IPS DF 6.9 (cell line): ENCODE results near the gene CPAMD8.

Source experiments
- DNase-seq: peaks from one replicate; pipeline ENCODE4 v3.0.0-alpha.2; 2013; ENCODE audit warnings: low read depth, low spot score
- H3K27ac ChIP-seq: one replicate; pipeline ENCODE4 v1.5.1; 2013; ENCODE audit warnings: low read length, control low read depth
- H3K27me3 ChIP-seq: 2 replicates; pipeline ENCODE4 v1.6.1; 2013; ENCODE audit warnings: mild to moderate bottlenecking, low read length; ENCODE audit not compliant: control insufficient read depth, insufficient read depth
- H3K36me3 ChIP-seq: 2 replicates; pipeline ENCODE4 v1.6.1; 2013; ENCODE audit warnings: low read length; ENCODE audit not compliant: control insufficient read depth, insufficient read depth
- H3K4me1 ChIP-seq: 2 replicates; pipeline ENCODE4 v1.6.1; 2013; ENCODE audit warnings: low read length; ENCODE audit not compliant: control insufficient read depth, insufficient read depth
- H3K4me3 ChIP-seq: 2 replicates; pipeline ENCODE4 v1.5.1; 2013; ENCODE audit warnings: mild to moderate bottlenecking, low read length
- H3K9me3 ChIP-seq: 2 replicates; pipeline ENCODE4 v1.6.1; 2013; ENCODE audit warnings: low read length, inconsistent platforms; ENCODE audit not compliant: control insufficient read depth, insufficient read depth
- WGBS: extraction: QIAGEN DNeasy Blood & Tissue Kit; methylation state at CpG from one replicate; pipeline ENCODE4 v1.1.7; 2013; ENCODE audit warnings: mixed read lengths, missing lambda C conversion rate; ENCODE audit not compliant: insufficient read length, insufficient coverage; 5-methylcytosine and 5-hydroxymethylcytosine counted together

The CPAMD8 gene

DNA sequence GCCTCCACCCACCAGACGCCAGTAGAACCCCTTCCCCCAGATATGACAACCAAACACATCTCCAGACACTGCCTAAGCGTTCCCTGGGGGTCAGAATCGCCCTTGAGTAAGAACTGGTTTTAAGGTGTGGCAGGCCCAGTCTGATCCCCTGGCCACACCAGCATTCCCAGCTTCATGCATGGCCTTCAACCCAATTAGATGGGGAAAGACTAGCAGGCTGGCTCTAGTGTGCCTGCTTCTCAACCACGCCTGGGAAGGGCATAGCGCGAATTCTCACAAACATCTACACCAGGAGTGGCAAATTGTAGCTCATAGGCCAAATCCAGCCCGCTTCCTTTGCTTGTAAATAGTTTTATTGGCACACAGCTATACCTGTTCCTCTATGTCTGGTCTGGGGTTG lies 35.1 kb upstream of the CPAMD8 start:
- no peak overlapping the region for H3K27ac ChIP-seq
- DNase-seq, result no peak
- no peak overlapping the region for H3K4me3 ChIP-seq
- peaks cover 6% of the 10 kb centered on the region for H3K9me3 ChIP-seq
- no peaks in the 10 kb centered on the region for H3K4me1 ChIP-seq
- no CpG with 5 or more reads among the region's 7 CpGs for WGBS
- peaks cover 22% of the 10 kb centered on the region for H3K36me3 ChIP-seq
- H3K27me3 ChIP-seq, result no peaks in the 10 kb centered on the region

DNA sequence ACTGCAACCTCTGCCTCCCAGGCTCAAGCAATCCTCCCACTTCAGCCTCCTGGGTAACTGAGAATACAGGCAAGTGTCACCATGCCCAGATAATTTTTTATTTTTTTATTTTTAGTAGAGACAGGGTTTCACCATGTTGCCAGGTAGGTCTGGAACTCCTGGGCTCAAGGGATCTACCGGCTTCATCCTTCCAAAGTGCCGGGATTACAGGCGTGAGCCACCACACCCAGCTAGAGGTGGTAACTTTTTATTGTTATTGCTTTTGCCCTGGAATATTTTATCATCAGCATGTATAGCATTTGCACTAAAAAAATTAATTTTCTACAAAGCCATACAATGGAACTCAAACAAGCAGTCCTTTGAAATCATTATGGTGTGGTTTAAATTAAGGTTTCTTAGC lies 34.6 kb upstream of the CPAMD8 start:
- WGBS, result no CpG with 5 or more reads among the region's 3 CpGs
- no peak for DNase-seq
- Histone ChIP-seq H3K4me1 (no peaks in the 10 kb centered on the region), H3K27me3 (no peaks in the 10 kb centered on the region), H3K27ac (no peak overlapping the region), H3K36me3 (peaks cover 22% of the 10 kb centered on the region), H3K4me3 (no peak overlapping the region), H3K9me3 (peaks cover 6% of the 10 kb centered on the region)

DNA sequence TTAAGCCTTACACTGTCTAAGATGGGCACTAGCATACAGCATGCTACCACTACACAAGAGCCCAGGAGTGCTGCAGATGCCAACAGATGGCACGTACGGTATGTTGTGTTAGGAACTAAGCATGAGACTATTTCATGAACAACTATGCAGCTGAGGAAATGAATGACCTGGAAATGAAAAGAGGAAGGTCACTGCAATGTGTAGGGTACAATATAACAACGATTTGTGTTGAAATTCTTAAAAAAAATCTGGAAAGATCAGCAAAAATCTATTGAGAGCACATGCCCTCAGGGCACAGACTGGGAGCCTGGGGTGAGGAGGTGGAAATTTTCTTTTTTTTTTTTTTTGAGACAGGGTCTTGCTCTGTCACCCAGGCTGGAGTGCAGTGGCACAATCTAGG lies 34.2 kb upstream of the CPAMD8 start:
- H3K27me3 ChIP-seq, result no peaks in the 10 kb centered on the region

GRCh38 chr19:17058236-17058635 lies 31.6 kb upstream of the CPAMD8 start:
- peaks cover 6% of the 10 kb centered on the region for H3K9me3 ChIP-seq
- H3K36me3 ChIP-seq, result peaks cover 28% of the 10 kb centered on the region
- no CpG with 5 or more reads among the region's 8 CpGs for WGBS
- H3K4me1 ChIP-seq, result no peaks in the 10 kb centered on the region
- no peaks in the 10 kb centered on the region for H3K27me3 ChIP-seq
- H3K27ac ChIP-seq, result no peak overlapping the region
- no peak for DNase-seq
- no peak overlapping the region for H3K4me3 ChIP-seq

More for the DNA sequence above, 34.2 kb upstream of the CPAMD8 start:
- peaks cover 25% of the 10 kb centered on the region for H3K36me3 ChIP-seq
- no peak for DNase-seq
- peaks cover 6% of the 10 kb centered on the region for H3K9me3 ChIP-seq
- no peak overlapping the region for H3K27ac ChIP-seq
- WGBS, result no CpG with 5 or more reads among the region's 3 CpGs
- H3K4me1 ChIP-seq, result no peaks in the 10 kb centered on the region
- no peak overlapping the region for H3K4me3 ChIP-seq

DNA sequence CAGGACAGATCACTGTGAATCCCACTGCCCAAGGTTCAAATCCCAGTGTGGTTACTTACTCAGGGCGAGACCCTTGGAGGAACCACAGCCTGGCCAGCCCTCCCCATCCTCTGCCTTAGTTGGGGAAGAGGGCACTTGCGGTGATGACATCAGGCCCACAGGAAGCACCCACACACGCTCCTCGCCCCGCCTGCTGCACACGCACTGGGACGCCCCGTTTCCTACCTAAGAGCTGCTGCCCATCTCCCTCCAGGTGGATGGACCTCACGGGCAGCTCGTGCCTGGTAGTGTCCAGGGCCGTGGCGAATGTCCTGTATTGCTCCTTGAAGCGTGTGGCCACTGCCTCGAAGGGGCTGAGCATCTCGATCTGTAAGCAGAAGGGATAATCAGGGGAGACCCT lies 29.0 kb upstream of the CPAMD8 start:
- H3K9me3 ChIP-seq, result peaks cover 6% of the 10 kb centered on the region

GRCh38 chr19:17054746-17055145 lies 28.1 kb upstream of the CPAMD8 start:
- no peak for DNase-seq
- peaks cover 5% of the 10 kb centered on the region for H3K9me3 ChIP-seq
- H3K27ac ChIP-seq, result no peak overlapping the region
- H3K27me3 ChIP-seq, result no peaks in the 10 kb centered on the region
- no peaks in the 10 kb centered on the region for H3K4me1 ChIP-seq
- WGBS, result no CpG with 5 or more reads among the region's 5 CpGs
- no peak overlapping the region for H3K4me3 ChIP-seq
- peaks cover 31% of the 10 kb centered on the region for H3K36me3 ChIP-seq

More for the DNA sequence above, 29.0 kb upstream of the CPAMD8 start:
- no peaks in the 10 kb centered on the region for H3K27me3 ChIP-seq
- no peak for DNase-seq
- H3K36me3 ChIP-seq, result peaks cover 33% of the 10 kb centered on the region
- no peak overlapping the region for H3K27ac ChIP-seq
- no CpG with 5 or more reads among the region's 15 CpGs for WGBS
- H3K4me3 ChIP-seq, result no peak overlapping the region
- H3K4me1 ChIP-seq, result no peaks in the 10 kb centered on the region

DNA sequence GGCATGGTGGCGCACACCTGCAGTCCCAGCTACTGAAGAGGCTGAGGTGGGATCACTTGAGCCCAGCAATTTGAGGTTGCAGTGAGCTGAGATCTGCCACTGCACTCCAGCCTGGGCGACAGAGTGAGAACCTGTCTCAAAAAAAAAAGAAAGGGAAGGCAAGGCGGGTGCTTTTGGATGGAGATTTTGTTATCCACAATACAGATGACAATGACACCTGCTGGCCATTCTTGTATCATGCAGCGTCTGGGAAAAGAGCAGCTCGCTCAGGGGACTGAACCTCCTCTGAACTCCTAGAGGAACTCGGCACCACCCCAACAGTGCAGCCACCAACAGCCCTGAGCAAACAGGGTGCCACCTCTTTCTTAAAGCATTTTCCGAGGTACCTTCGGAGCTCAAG lies 25.8 kb upstream of the CPAMD8 start:
- H3K36me3 ChIP-seq, result peaks cover 11% of the 10 kb centered on the region; the same call in 1 of the 2 replicates

GRCh38 chr19:17049711-17050280 lies 23.2 kb upstream of the CPAMD8 start:
- Histone ChIP-seq H3K27me3 (no peaks in the 10 kb centered on the region), H3K27ac (no peak overlapping the region), H3K9me3 (no peaks in the 10 kb centered on the region), H3K4me3 (no peak overlapping the region), H3K4me1 (no peaks in the 10 kb centered on the region), H3K36me3 (0 out of 2 replicates have a peak, but pooled peaks cover 5% of the 10 kb centered on the region)
- no CpG with 5 or more reads among the region's 18 CpGs for WGBS
- DNase-seq, result no peak

More for the DNA sequence above, 25.8 kb upstream of the CPAMD8 start:
- no peak overlapping the region for H3K4me3 ChIP-seq
- DNase-seq, result no peak
- H3K27ac ChIP-seq, result no peak overlapping the region
- H3K4me1 ChIP-seq, result no peaks in the 10 kb centered on the region
- no peaks in the 10 kb centered on the region for H3K27me3 ChIP-seq
- no CpG with 5 or more reads among the region's 8 CpGs for WGBS
- H3K9me3 ChIP-seq, result no peaks in the 10 kb centered on the region

- Histone ChIP-seq H3K27me3 (no peaks in the 10 kb centered on the region), H3K36me3 (0 out of 2 replicates have a peak, but pooled peaks cover 5% of the 10 kb centered on the region), H3K9me3 (no peaks in the 10 kb centered on the region)
Observed at GRCh38 chr19:17048885-17049453, 22.4 kb upstream of the CPAMD8 start.

GRCh38 chr19:17045907-17046502 lies 19.4 kb upstream of the CPAMD8 start:
- Histone ChIP-seq H3K36me3 (no peaks in the 10 kb centered on the region), H3K4me3 (no peak overlapping the region), H3K9me3 (no peaks in the 10 kb centered on the region), H3K27ac (no peak overlapping the region), H3K4me1 (no peaks in the 10 kb centered on the region), H3K27me3 (no peaks in the 10 kb centered on the region)
- no CpG with 5 or more reads among the region's 5 CpGs for WGBS
- DNase-seq, result no peak

More at GRCh38 chr19:17048885-17049453, 22.4 kb upstream of the CPAMD8 start:
- Histone ChIP-seq H3K4me1 (no peaks in the 10 kb centered on the region), H3K27ac (no peak overlapping the region), H3K4me3 (no peak overlapping the region)
- no CpG with 5 or more reads among the region's 16 CpGs for WGBS
- DNase-seq, result no peak
